K562 (cell line): ENCODE data around the gene SLX4IP. TPM values are rescaled to one million over a fixed set of nuclear protein-coding genes. Genes with fewer than 3 reads are reported as not detected.

Source experiments
- ATAC-seq: fragments of 200-7000 bp; cut with Tn5 transposase; 3 replicates; pipeline ENCODE4 v1.9.1; 2020; ENCODE audit warnings: moderate library complexity
- BruUV-seq: library from RNA; stranded (reverse); fragments of 400-500 nt; replicated peaks from 2 replicates; lab custom pipeline; 2021; lab: Mats Ljungman, UMichigan
- CTCF ChIA-PET: fragments of 300-600 bp; formaldehyde crosslinking; extraction: SDS; loops from one replicate; lab custom pipeline; 2021; ENCODE audit warnings: low intra/inter-chr PET ratio; lab: Yijun Ruan, JAX
- POLR2A ChIA-PET: fragments of 300-600, 350-650 bp; sonication (Branson Sonifier 250); formaldehyde crosslinking; extraction: SDS; loops from one replicate; lab custom pipeline; 2021; ENCODE audit warnings: antibody characterized with exemption, inconsistent platforms; lab: Yijun Ruan, JAX
- DNase-seq, 4 experiments: peaks; one replicate each; pipeline versions ENCODE4 v3.0.0 to v3.0.0-alpha.2; 2011 to 2018; ENCODE audit warnings: low spot score in 3 of 4, mixed read lengths in 3 of 4; ENCODE audit errors: extremely low read depth in 1 of 4
- FAIRE-seq: peaks from 2 replicates; lab custom pipeline; 2011; peaks lifted over from hg19 to GRCh38; lab: Jason Lieb, UNC
- H2AFZ ChIP-seq: 2 replicates; pipeline ENCODE4 v1.6.0; 2011; ENCODE audit warnings: low read depth, low read length, control low read depth, inconsistent platforms
- H3K27ac ChIP-seq: fragments of 200-600 bp; 3 replicates; pipeline ENCODE4 v1.8.0; 2011; ENCODE audit warnings: low read depth, mild to moderate bottlenecking, control low read depth, inconsistent platforms, low read length, moderate library complexity, mixed read lengths; ENCODE audit errors: extremely low read depth
- H3K27me3 ChIP-seq, 2 experiments: fragments of 300-600 bp in 1 of 2; 2 replicates in 1 of 2; 3 replicates in 1 of 2; pipeline versions ENCODE4 v1.6.0 to v1.8.0; 2011; ENCODE audit warnings: inconsistent platforms in 2 of 2, low read length in 2 of 2, mild to moderate bottlenecking in 1 of 2, mixed read lengths in 1 of 2, moderate library complexity in 1 of 2; ENCODE audit not compliant: control insufficient read depth in 2 of 2, insufficient read depth in 2 of 2
- H3K36me3 ChIP-seq: fragments of 300-600 bp; 3 replicates; pipeline ENCODE4 v1.8.0; 2011; ENCODE audit warnings: mild to moderate bottlenecking, low read length, inconsistent platforms; ENCODE audit not compliant: control insufficient read depth, insufficient read depth
- H3K4me1 ChIP-seq, 2 experiments: fragments of 200-600 bp in 1 of 2; replicated peaks in 1 of 2; 2 replicates in 1 of 2; 3 replicates in 1 of 2; pipeline versions ENCODE4 v1.5.1 to v1.8.0; 2011; ENCODE audit warnings: inconsistent platforms in 2 of 2, low read length in 2 of 2, mild to moderate bottlenecking in 1 of 2, mixed read lengths in 1 of 2, moderate library complexity in 1 of 2; ENCODE audit not compliant: control insufficient read depth in 2 of 2, insufficient read depth in 2 of 2
- H3K4me2 ChIP-seq: 2 replicates; pipeline ENCODE4 v1.6.1; 2011; ENCODE audit warnings: low read length, control low read depth, inconsistent platforms, mixed read lengths; ENCODE audit not compliant: insufficient read depth
- H3K4me3 ChIP-seq: fragments of 200-600 bp; sonication (generic), shearing (Covaris generic); 2 replicates; pipeline ENCODE4 v1.5.1; 2016; ENCODE audit warnings: control low read depth, inconsistent platforms
- H3K79me2 ChIP-seq: fragments of 200-600 bp; 3 replicates; pipeline ENCODE4 v1.8.0; 2011; ENCODE audit warnings: low read length, inconsistent platforms; ENCODE audit not compliant: control insufficient read depth, insufficient read depth
- H3K9ac ChIP-seq, 2 experiments: 2 replicates each; pipeline versions ENCODE4 v1.6.0 to v1.6.1; 2011; ENCODE audit warnings: low read depth in 2 of 2, low read length in 2 of 2, control low read depth in 1 of 2, inconsistent platforms in 1 of 2, mild to moderate bottlenecking in 1 of 2, mixed read lengths in 1 of 2; ENCODE audit not compliant: insufficient read depth in 1 of 2
- H3K9me1 ChIP-seq: one replicate; pipeline ENCODE4 v1.6.0; 2011; ENCODE audit warnings: inconsistent platforms, mild to moderate bottlenecking, low read length, moderate library complexity; ENCODE audit not compliant: control insufficient read depth, insufficient read depth
- H3K9me3 ChIP-seq: replicated peaks from 2 replicates; pipeline ENCODE4 v1.5.1; 2011; ENCODE audit warnings: low read depth, low read length, inconsistent platforms; ENCODE audit not compliant: control insufficient read depth, insufficient read depth
- H4K20me1 ChIP-seq: replicated peaks from 2 replicates; pipeline ENCODE4 v1.6.1; 2011; ENCODE audit warnings: low read length, inconsistent platforms, mixed read lengths; ENCODE audit not compliant: control insufficient read depth, insufficient read depth
- ETS2 ChIP-seq: IDR thresholded peaks from 2 replicates; pipeline ENCODE4 v1.6.1; 2016; ENCODE audit warnings: borderline replicate concordance, missing genetic modification characterization, mild to moderate bottlenecking, moderate library complexity, missing compliant biosample characterization; ENCODE audit not compliant: poor library complexity, severe bottlenecking
- FOXK2 ChIP-seq, 2 experiments: fragments of 450-650 bp; IDR thresholded peaks in 1 of 2; conservative IDR thresholded peaks in 1 of 2; 2 replicates each; pipeline ENCODE4 v1.6.1; 2016; ENCODE audit warnings: low read depth in 2 of 2, mild to moderate bottlenecking in 1 of 2
- FOXM1 ChIP-seq, 2 experiments: fragments of 450-650 bp in 1 of 2; sonication (generic) in 1 of 2; formaldehyde crosslinking in 1 of 2; IDR thresholded peaks; 2 replicates each; pipeline versions ENCODE4 v1.6.1 to v1.9.0; 2017 to 2022; ENCODE audit warnings: low read depth in 2 of 2, mild to moderate bottlenecking in 2 of 2, missing genetic modification reagents in 1 of 2, moderate library complexity in 1 of 2
- HOMEZ ChIP-seq: fragments of 250-450 bp; sonication (Bioruptor Pico); IDR thresholded peaks from 2 replicates; pipeline ENCODE4 v1.4.0; 2020; ENCODE audit warnings: mild to moderate bottlenecking, moderate library complexity
- MCM2 ChIP-seq: fragments of 450-650 bp; IDR thresholded peaks from 2 replicates; pipeline ENCODE4 v1.6.1; 2017; ENCODE audit warnings: low read depth, mild to moderate bottlenecking
- PHF21A ChIP-seq: fragments of 450-650 bp; IDR thresholded peaks from 2 replicates; pipeline ENCODE4 v1.6.1; 2017; ENCODE audit warnings: low read depth, borderline replicate concordance
- TCF15 ChIP-seq: fragments of 250-450 bp; sonication (Bioruptor Pico); IDR thresholded peaks from 2 replicates; pipeline ENCODE4 v1.8.0; 2022; ENCODE audit warnings: moderate library complexity, mild to moderate bottlenecking, inconsistent platforms
- ZC3H4 ChIP-seq: sonication (generic); formaldehyde crosslinking; IDR thresholded peaks from 2 replicates; pipeline ENCODE4 v1.9.0; 2021; ENCODE audit warnings: missing genetic modification reagents, borderline replicate concordance
- ZNF146 ChIP-seq: IDR thresholded peaks from one replicate; pipeline ENCODE4 v1.6.1; 2018; ENCODE audit warnings: missing compliant biosample characterization; ENCODE audit not compliant: unreplicated experiment
- ZNF184 ChIP-seq: sonication (generic); formaldehyde crosslinking; IDR thresholded peaks from 2 replicates; pipeline ENCODE4 v1.5.0; 2020; ENCODE audit warnings: missing genetic modification reagents
- ZNF436 ChIP-seq: fragments of 250-450, 450-650 bp; sonication (Bioruptor Pico); formaldehyde crosslinking; IDR thresholded peaks from 2 replicates; pipeline ENCODE4 v1.7.0; 2020; ENCODE audit warnings: mild to moderate bottlenecking
- ZNF764 ChIP-seq: fragments of 250-450 bp; sonication (Bioruptor Pico); IDR thresholded peaks from 2 replicates; pipeline ENCODE4 v1.4.0; 2020; ENCODE audit warnings: low read depth, mild to moderate bottlenecking, moderate library complexity
- WGBS: fragments of 100-300 bp; shearing (Covaris generic); methylation state at CpG from one replicate; pipeline ENCODE4 v1.1.6; 2016; ENCODE audit warnings: low coverage, mixed read lengths; ENCODE audit not compliant: insufficient coverage; ENCODE audit errors: missing lambda C conversion rate; 5-methylcytosine and 5-hydroxymethylcytosine counted together
- in situ Hi-C: fragments of 300-500 bp; cut with MboI; formaldehyde crosslinking; loops from 4 replicates; pipeline ENCODE4 v1.15.0; 2018; ENCODE audit warnings: inconsistent platforms, mixed read lengths
- intact Hi-C: fragments of 100-400 bp; cut with micrococcal nuclease; formaldehyde crosslinking; loops from 2 replicates; pipeline ENCODE4 v1.14.2; 2022
- polyA plus RNA-seq, 8 experiments: library from polyadenylated mRNA; depleted of rRNA in 4 of 8; stranded (reverse) in 5 of 8; unstranded in 3 of 8; fragments of >200 nt; fragmentation: Nextera tagmentation in 2 of 8; fragmentation: Illumina TruSeq in 1 of 8; extraction: Ambion mirVana in 2 of 8; extraction: Trizol in 1 of 8; gene quantifications; 2 replicates each; pipeline versions ENCODE4 v1.2.1 to v1.2.3, GENCODE V29; 2011 to 2014; ENCODE audit warnings: inconsistent platforms in 1 of 8, missing spikeins in 1 of 8
- total RNA-seq, 7 experiments: library from RNA; depleted of rRNA in 6 of 7; stranded (reverse); fragments of >200 nt in 6 of 7; fragmentation: Illumina TruSeq in 2 of 7; extraction: Trizol in 2 of 7; gene quantifications; 2 replicates each; pipeline versions ENCODE4 v1.2.1 to v1.2.3, GENCODE V29; 2011 to 2021; ENCODE audit warnings: low replicate concordance in 1 of 7

SLX4IP gene
- total and polyA plus RNA-seq, 9 of the 15 experiments (the other 6 are each of a cell fraction or from before 2014, with no cell fraction given) = 1.5 to 5.9 (median 3.5) TPM

GRCh38 chr20:10629946-10630650 is 195.0 kb downstream of the SLX4IP start:
- Histone ChIP-seq H3K4me3 (no peak overlapping the region), H3K79me2 (no peaks in the 10 kb centered on the region), H3K36me3 (no peaks in the 10 kb centered on the region), H2AFZ (no peak overlapping the region), H3K9ac (no peak overlapping the region), H3K4me2 (no peak overlapping the region), H3K9me3 (no peaks in the 10 kb centered on the region), H3K27me3 (peaks cover 3 to 9% of the 10 kb centered on the region in 2 experiments; a peak in 2 of 5 replicates), H3K27ac (no peak overlapping the region), H3K9me1 (no peaks in the 10 kb centered on the region), H3K4me1 (no peaks in the 10 kb centered on the region), H4K20me1 (no peaks in the 10 kb centered on the region)
- intact Hi-C loops = no loop called here
- WGBS = 60% methylated on average over 9 of the region's 9 CpGs
- TF ChIP-seq ETS2 (tag) = no peak
- no peak for TF ChIP-seq PHF21A
- ATAC-seq (no peak), DNase-seq (no peak), FAIRE-seq (no peak)
- ChIA-PET CTCF (no interaction called here), POLR2A (no interaction called here)
- in situ Hi-C loops = no loop called here
- BruUV-seq = no TSS peak

GRCh38 chr20:10631126-10631525 is 196.0 kb downstream of the SLX4IP start:
- 34% methylated on average over 4 of the region's 4 CpGs for WGBS
- no peaks in the 10 kb centered on the region for H4K20me1 ChIP-seq
- intact Hi-C loops (no loop called here), in situ Hi-C loops (no loop called here)
- H3K4me3 ChIP-seq = no peak overlapping the region
- no peaks in the 10 kb centered on the region for H3K79me2 ChIP-seq
- no peaks in the 10 kb centered on the region for H3K36me3 ChIP-seq
- POLR2A ChIA-PET = interaction anchor here (0.6 kb wide), 1 partner anchor 412 kb away, joined by 3 read pairs; no protein-coding TSS in a partner anchor
- no peaks in the 10 kb centered on the region for H3K9me3 ChIP-seq
- DNase-seq (no peak), FAIRE-seq (no peak), ATAC-seq (no peak)
- CTCF ChIA-PET = no interaction called here
- H3K4me2 ChIP-seq = no peak overlapping the region
- H3K9ac ChIP-seq = no peak overlapping the region
- BruUV-seq = no TSS peak
- H2AFZ ChIP-seq = no peak overlapping the region
- H3K4me1 ChIP-seq = no peaks in the 10 kb centered on the region
- H3K9me1 ChIP-seq = no peaks in the 10 kb centered on the region
- peaks cover 3 to 9% of the 10 kb centered on the region in 2 experiments; a peak in 2 of 5 replicates for H3K27me3 ChIP-seq
- no peak overlapping the region for H3K27ac ChIP-seq
- no peak for TF ChIP-seq MCM2
- no peak for TF ChIP-seq ZNF146
- no peak for TF ChIP-seq HOMEZ (CRISPR knock-in tag)
- no peak for TF ChIP-seq FOXM1 (IDR thresholded peaks at IDR 0.05; ENCODE audit: low read depth)
- no peak for TF ChIP-seq FOXM1 (CRISPR knock-in tag; IDR thresholded peaks at IDR 0.05; ENCODE audit: low read depth)
- TF ChIP-seq FOXK2 (conservative IDR thresholded peaks at IDR 0.05 in 1 of 2, IDR thresholded peaks at IDR 0.05 in 1 of 2; ENCODE audit: low read depth in 2 of 2) = no peak
- no peak for TF ChIP-seq ZNF764 (CRISPR knock-in tag)
- TF ChIP-seq ZNF436 (CRISPR knock-in tag) = no peak
- TF ChIP-seq TCF15 (CRISPR knock-in tag) = no peak
- TF ChIP-seq ZNF184 (CRISPR knock-in tag) = no peak
- TF ChIP-seq ZC3H4 = no peak
